ENCODE results near the gene CCSER2.

DNA sequence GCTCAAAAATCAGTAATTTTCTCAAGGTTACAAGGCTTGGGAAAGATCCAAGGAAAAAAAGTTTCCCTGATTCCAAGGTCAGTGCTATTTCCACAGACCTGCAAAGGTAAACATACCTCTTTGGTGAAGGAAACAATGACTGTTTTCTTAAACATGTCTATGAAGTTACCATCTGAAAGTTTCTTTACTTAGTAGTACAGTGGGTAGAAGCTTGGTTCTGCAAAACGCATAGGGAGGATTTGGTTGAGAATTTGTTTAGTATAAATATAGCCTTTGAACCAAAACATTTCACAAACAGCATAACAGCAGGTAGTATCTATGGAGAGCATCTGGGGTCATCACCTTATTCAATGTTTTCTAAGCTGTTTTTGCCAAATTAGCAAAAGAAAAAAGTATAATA, 169.6 kb downstream of the CCSER2 start:
- TF ChIP-seq, protein P1, sequence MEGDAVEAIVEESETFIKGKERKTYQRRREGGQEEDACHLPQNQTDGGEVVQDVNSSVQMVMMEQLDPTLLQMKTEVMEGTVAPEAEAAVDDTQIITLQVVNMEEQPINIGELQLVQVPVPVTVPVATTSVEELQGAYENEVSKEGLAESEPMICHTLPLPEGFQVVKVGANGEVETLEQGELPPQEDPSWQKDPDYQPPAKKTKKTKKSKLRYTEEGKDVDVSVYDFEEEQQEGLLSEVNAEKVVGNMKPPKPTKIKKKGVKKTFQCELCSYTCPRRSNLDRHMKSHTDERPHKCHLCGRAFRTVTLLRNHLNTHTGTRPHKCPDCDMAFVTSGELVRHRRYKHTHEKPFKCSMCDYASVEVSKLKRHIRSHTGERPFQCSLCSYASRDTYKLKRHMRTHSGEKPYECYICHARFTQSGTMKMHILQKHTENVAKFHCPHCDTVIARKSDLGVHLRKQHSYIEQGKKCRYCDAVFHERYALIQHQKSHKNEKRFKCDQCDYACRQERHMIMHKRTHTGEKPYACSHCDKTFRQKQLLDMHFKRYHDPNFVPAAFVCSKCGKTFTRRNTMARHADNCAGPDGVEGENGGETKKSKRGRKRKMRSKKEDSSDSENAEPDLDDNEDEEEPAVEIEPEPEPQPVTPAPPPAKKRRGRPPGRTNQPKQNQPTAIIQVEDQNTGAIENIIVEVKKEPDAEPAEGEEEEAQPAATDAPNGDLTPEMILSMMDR (IDR thresholded peaks at IDR 0.05), result no peak
- TF ChIP-seq POLR2A (IDR thresholded peaks at IDR 0.05), result no peak

Measured in esophagus squamous epithelium (tissue), 4 donors.